H9 (cell line): Measurements from ENCODE around the gene S100A2. TPM values are rescaled to one million over a fixed set of nuclear protein-coding genes. Genes with fewer than 3 reads are reported as not detected.

Source experiments
- DNase-seq: peaks from one replicate; pipeline ENCODE4 v3.0.0-alpha.2; 2017
- H2AFZ ChIP-seq: one replicate; pipeline ENCODE4 v1.6.1; 2013; ENCODE audit warnings: mild to moderate bottlenecking, low read length, control low read depth, moderate library complexity
- H2AK5ac ChIP-seq: 2 replicates; pipeline ENCODE4 v1.6.1; 2013; ENCODE audit warnings: low read length, control low read depth, mixed read lengths; ENCODE audit not compliant: insufficient read length
- H2BK120ac ChIP-seq: one replicate; pipeline ENCODE4 v1.6.1; 2013; ENCODE audit warnings: low read depth, mild to moderate bottlenecking, low read length, control low read depth, inconsistent platforms; ENCODE audit not compliant: poor library complexity, severe bottlenecking
- H2BK12ac ChIP-seq: 2 replicates; pipeline ENCODE4 v1.6.1; 2013; ENCODE audit warnings: low read length, control low read depth, mixed read lengths, low read depth; ENCODE audit not compliant: insufficient read length
- H2BK15ac ChIP-seq: 2 replicates; pipeline ENCODE4 v1.6.1; 2013; ENCODE audit warnings: low read depth, low read length, control low read depth
- H2BK20ac ChIP-seq: one replicate; pipeline ENCODE4 v1.6.1; 2013; ENCODE audit warnings: low read depth, mild to moderate bottlenecking, low read length, control low read depth, inconsistent platforms; ENCODE audit not compliant: poor library complexity, severe bottlenecking
- H2BK5ac ChIP-seq: 2 replicates; pipeline ENCODE4 v1.6.1; 2013; ENCODE audit warnings: low read length, control low read depth, mixed read lengths; ENCODE audit not compliant: insufficient read length
- H3K14ac ChIP-seq: 2 replicates; pipeline ENCODE4 v1.6.1; 2013; ENCODE audit warnings: low read length, control low read depth; ENCODE audit not compliant: insufficient read depth
- H3K18ac ChIP-seq: 2 replicates; pipeline ENCODE4 v1.6.1; 2013; ENCODE audit warnings: low read depth, mild to moderate bottlenecking, mixed read lengths, low read length, control low read depth; ENCODE audit not compliant: insufficient read length
- H3K23ac ChIP-seq: 2 replicates; pipeline ENCODE4 v1.6.1; 2013; ENCODE audit warnings: low read length, control low read depth, mixed read lengths, low read depth; ENCODE audit not compliant: insufficient read length
- H3K23me2 ChIP-seq: 2 replicates; pipeline ENCODE4 v1.6.1; 2013; ENCODE audit warnings: low read depth, mild to moderate bottlenecking, mixed read lengths, low read length, control low read depth; ENCODE audit not compliant: insufficient read length, poor library complexity, severe bottlenecking
- H3K27ac ChIP-seq: 2 replicates; pipeline ENCODE4 v1.5.1; 2013; ENCODE audit warnings: low read length, control low read depth, mixed read lengths, low read depth; ENCODE audit not compliant: insufficient read length
- H3K27me3 ChIP-seq: 2 replicates; pipeline ENCODE4 v1.6.1; 2013; ENCODE audit warnings: low read length, control low read depth, inconsistent platforms; ENCODE audit not compliant: insufficient read depth
- H3K4ac ChIP-seq: 2 replicates; pipeline ENCODE4 v1.6.1; 2013; ENCODE audit warnings: low read depth, mild to moderate bottlenecking, control low read depth, inconsistent platforms, low read length, moderate library complexity
- H3K4me1 ChIP-seq: 2 replicates; pipeline ENCODE4 v1.6.1; 2013; ENCODE audit warnings: low read length, control low read depth, inconsistent platforms; ENCODE audit not compliant: insufficient read depth
- H3K4me2 ChIP-seq: 2 replicates; pipeline ENCODE4 v1.6.1; 2013; ENCODE audit warnings: low read length, control low read depth, mixed read lengths; ENCODE audit not compliant: insufficient read length, insufficient read depth
- H3K56ac ChIP-seq: 2 replicates; pipeline ENCODE4 v1.6.1; 2013; ENCODE audit warnings: low read depth, mild to moderate bottlenecking, mixed read lengths, low read length, control low read depth; ENCODE audit not compliant: insufficient read length
- H3K79me1 ChIP-seq: 2 replicates; pipeline ENCODE4 v1.6.1; 2013; ENCODE audit warnings: low read depth, mild to moderate bottlenecking, moderate library complexity, low read length, control low read depth, inconsistent platforms; ENCODE audit not compliant: insufficient read depth, poor library complexity, severe bottlenecking
- H3K79me2 ChIP-seq: 2 replicates; pipeline ENCODE4 v1.6.1; 2013; ENCODE audit warnings: low read length, control low read depth, inconsistent platforms; ENCODE audit not compliant: insufficient read depth
- H3K9ac ChIP-seq: 2 replicates; pipeline ENCODE4 v1.6.1; 2013; ENCODE audit warnings: low read length, control low read depth, mixed read lengths; ENCODE audit not compliant: insufficient read length; ENCODE audit errors: extremely low read depth
- H3K9me3 ChIP-seq: one replicate; pipeline ENCODE4 v1.6.1; 2013; ENCODE audit warnings: low read depth, low read length, inconsistent platforms; ENCODE audit not compliant: control insufficient read depth
- H3T11ph ChIP-seq: one replicate; pipeline ENCODE4 v1.6.1; 2013; ENCODE audit warnings: mild to moderate bottlenecking, low read length, control low read depth, inconsistent platforms
- H4K20me1 ChIP-seq: one replicate; pipeline ENCODE4 v1.6.1; 2013; ENCODE audit not compliant: control insufficient read depth, insufficient read length, insufficient read depth
- H4K5ac ChIP-seq: 2 replicates; pipeline ENCODE4 v1.6.1; 2013; ENCODE audit warnings: low read depth, mild to moderate bottlenecking, mixed read lengths, low read length, control low read depth; ENCODE audit not compliant: insufficient read length
- H4K8ac ChIP-seq: replicated peaks from 2 replicates; pipeline ENCODE4 v1.6.1; 2013; ENCODE audit warnings: low read length, control low read depth, mixed read lengths, low read depth; ENCODE audit not compliant: insufficient read length
- H4K91ac ChIP-seq: 2 replicates; pipeline ENCODE4 v1.6.1; 2013; ENCODE audit warnings: low read depth, mild to moderate bottlenecking, moderate library complexity, mixed read lengths, low read length, control low read depth; ENCODE audit not compliant: insufficient read length
- H3K27ac Mint-ChIP-seq, 3 experiments: 2 replicates in 2 of 3; 3 replicates in 1 of 3; pipeline ENCODE4 v1.8.0; 2020 to 2021; ENCODE audit warnings: mixed read lengths in 3 of 3, mild to moderate bottlenecking in 1 of 3, moderate library complexity in 1 of 3
- H3K27me3 Mint-ChIP-seq: 2 replicates; pipeline ENCODE4 v1.8.0; 2021; ENCODE audit warnings: low read depth, mild to moderate bottlenecking, moderate library complexity, mixed read lengths
- H3K36me3 Mint-ChIP-seq, 3 experiments: 2 replicates in 2 of 3; 3 replicates in 1 of 3; pipeline ENCODE4 v1.8.0; 2020 to 2021; ENCODE audit warnings: low read depth in 3 of 3, mixed read lengths in 3 of 3; ENCODE audit not compliant: insufficient read depth in 1 of 3
- H3K4me1 Mint-ChIP-seq, 2 experiments: 2 replicates each; pipeline ENCODE4 v1.8.0; 2020; ENCODE audit warnings: mixed read lengths in 2 of 2
- H3K4me3 Mint-ChIP-seq, 2 experiments: 2 replicates in 1 of 2; 3 replicates in 1 of 2; pipeline ENCODE4 v1.8.0; 2020 to 2021; ENCODE audit warnings: mild to moderate bottlenecking in 2 of 2, mixed read lengths in 2 of 2, moderate library complexity in 1 of 2
- H3K9me3 Mint-ChIP-seq, 2 experiments: 2 replicates in 1 of 2; 3 replicates in 1 of 2; pipeline ENCODE4 v1.8.0; 2020; ENCODE audit warnings: mild to moderate bottlenecking in 2 of 2, mixed read lengths in 2 of 2, moderate library complexity in 1 of 2
- WGBS: extraction: QIAGEN DNeasy Blood & Tissue Kit; methylation state at CpG from one replicate; pipeline ENCODE4 v1.1.7; 2013; ENCODE audit warnings: missing lambda C conversion rate, low lambda C conversion rate, mixed read lengths; ENCODE audit not compliant: insufficient read length; ENCODE audit errors: extremely low coverage; 5-methylcytosine and 5-hydroxymethylcytosine counted together
- total RNA-seq: library from RNA; stranded (reverse); gene quantifications from 2 replicates; pipeline ENCODE4 v1.2.1, GENCODE V29; 2021
- TF ChIP-seq, protein P1 (sequence below): fragments of 200-600 bp; sonication (generic); conservative IDR thresholded peaks from 3 replicates; pipeline ENCODE4 v1.8.0; 2021; ENCODE audit warnings: antibody characterized with exemption, mild to moderate bottlenecking

Gene S100A2
- total RNA-seq, 1 experiment from 2014 or later = 0.57 TPM

DNA sequence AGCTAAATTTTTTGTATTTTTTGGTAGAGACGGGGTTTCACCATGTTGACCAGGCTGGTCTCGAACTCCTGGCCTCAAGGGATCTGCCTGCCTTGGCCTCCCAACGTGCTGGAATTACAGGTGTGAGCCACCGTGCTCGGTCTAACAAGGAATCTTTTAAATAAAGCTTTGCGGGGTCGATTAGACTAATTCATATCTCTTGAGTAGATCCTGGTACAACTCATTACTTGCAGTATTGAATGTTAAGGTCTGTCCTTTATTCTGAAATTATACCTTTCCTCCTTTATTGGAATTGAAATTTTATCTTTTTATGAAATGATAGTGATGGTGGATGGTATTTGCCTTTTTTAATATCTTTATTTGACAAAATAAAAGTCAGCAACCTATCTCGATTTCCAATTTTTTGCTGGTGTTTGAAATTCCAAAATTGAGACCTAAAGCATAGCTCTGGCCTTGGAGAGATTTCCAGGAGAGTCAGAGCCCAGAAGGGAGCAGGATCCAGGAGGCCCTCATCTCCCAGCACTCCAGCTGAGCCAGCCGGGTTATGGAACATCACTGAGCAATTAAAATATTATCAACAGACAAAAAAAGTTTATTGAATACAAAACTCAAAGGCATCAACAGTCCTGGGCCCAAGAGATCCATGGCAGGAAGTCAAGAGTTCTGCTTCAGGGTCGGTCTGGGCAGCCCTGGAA lies 4.7 kb downstream of the S100A2 start:
- H2BK12ac ChIP-seq = no peak overlapping the region
- no peaks in the 10 kb centered on the region for H3K9me3 ChIP-seq
- no peak overlapping the region for H2BK120ac ChIP-seq
- no peak overlapping the region for H3K4me2 ChIP-seq
- H3T11ph ChIP-seq = no peak overlapping the region
- no peak overlapping the region for H3K23ac ChIP-seq
- no peak overlapping the region for H3K4me3 Mint-ChIP-seq
- H2BK15ac ChIP-seq = no peak overlapping the region
- peaks cover 2% of the 10 kb centered on the region; the same call in 1 of the 2 replicates for H3K4me1 ChIP-seq
- no peaks in the 10 kb centered on the region for H3K27me3 Mint-ChIP-seq
- H4K91ac ChIP-seq = no peak overlapping the region
- H3K27ac ChIP-seq = no peak overlapping the region
- no peak overlapping the region for H3K27ac Mint-ChIP-seq
- no CpG with 5 or more reads among the region's 10 CpGs for WGBS
- H3K4ac ChIP-seq = no peak overlapping the region
- DNase-seq = no peak
- no peak overlapping the region for H3K14ac ChIP-seq
- no peak overlapping the region for H2AK5ac ChIP-seq
- H3K36me3 Mint-ChIP-seq = no peaks in the 10 kb centered on the region
- TF ChIP-seq, protein P1, sequence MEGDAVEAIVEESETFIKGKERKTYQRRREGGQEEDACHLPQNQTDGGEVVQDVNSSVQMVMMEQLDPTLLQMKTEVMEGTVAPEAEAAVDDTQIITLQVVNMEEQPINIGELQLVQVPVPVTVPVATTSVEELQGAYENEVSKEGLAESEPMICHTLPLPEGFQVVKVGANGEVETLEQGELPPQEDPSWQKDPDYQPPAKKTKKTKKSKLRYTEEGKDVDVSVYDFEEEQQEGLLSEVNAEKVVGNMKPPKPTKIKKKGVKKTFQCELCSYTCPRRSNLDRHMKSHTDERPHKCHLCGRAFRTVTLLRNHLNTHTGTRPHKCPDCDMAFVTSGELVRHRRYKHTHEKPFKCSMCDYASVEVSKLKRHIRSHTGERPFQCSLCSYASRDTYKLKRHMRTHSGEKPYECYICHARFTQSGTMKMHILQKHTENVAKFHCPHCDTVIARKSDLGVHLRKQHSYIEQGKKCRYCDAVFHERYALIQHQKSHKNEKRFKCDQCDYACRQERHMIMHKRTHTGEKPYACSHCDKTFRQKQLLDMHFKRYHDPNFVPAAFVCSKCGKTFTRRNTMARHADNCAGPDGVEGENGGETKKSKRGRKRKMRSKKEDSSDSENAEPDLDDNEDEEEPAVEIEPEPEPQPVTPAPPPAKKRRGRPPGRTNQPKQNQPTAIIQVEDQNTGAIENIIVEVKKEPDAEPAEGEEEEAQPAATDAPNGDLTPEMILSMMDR = no peak
- H3K4me1 Mint-ChIP-seq = peaks cover 5 to 6% of the 10 kb centered on the region in 2 experiments
- no peaks in the 10 kb centered on the region for H3K79me2 ChIP-seq
- H2BK20ac ChIP-seq = no peak overlapping the region
- H3K9me3 Mint-ChIP-seq = no peaks in the 10 kb centered on the region
- no peaks in the 10 kb centered on the region for H4K20me1 ChIP-seq
- H3K56ac ChIP-seq = no peak overlapping the region
- no peak overlapping the region for H3K9ac ChIP-seq
- H3K79me1 ChIP-seq = no peaks in the 10 kb centered on the region
- no peak overlapping the region for H3K18ac ChIP-seq
- H4K5ac ChIP-seq = no peak overlapping the region
- no peak overlapping the region for H4K8ac ChIP-seq
- H3K27me3 ChIP-seq = no peaks in the 10 kb centered on the region
- no peak overlapping the region for H2BK5ac ChIP-seq
- H2AFZ ChIP-seq = no peak overlapping the region
- H3K23me2 ChIP-seq = no peaks in the 10 kb centered on the region
